Activated CD8-positive, alpha-beta memory T cell treated with anti-CD3 and anti-CD28 coated beads for 4 hours (primary cell): ENCODE data around the gene MEDAG.

Experiments used
- DNase-seq, 2 donors: peaks; one replicate each; pipeline ENCODE4 v3.0.0-alpha.2; 2020; ENCODE audit warnings: low read depth in 2 of 2

Gene MEDAG

DNA sequence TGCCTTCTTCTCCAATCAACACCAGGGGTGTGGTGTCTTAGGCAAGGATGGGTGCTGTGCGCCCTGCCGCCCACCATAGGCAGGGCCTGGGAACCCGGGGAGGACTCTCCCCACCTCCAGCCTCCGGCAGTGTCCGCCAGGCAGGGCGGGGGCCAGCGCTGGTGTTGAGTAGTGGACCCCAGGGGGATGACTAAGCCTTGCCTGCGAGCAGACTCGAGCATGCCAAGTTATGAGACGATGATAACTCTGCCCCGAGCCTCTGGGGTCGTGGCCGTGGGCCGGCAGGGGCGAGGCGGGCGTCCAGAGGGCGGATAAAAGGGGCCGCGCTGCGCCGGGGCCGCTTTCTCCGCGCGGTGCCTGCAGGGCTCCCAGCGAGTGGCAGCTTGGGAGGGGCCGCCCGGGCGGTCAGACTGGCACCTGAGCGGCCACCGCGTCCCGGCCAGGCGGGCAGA lies at the start of gene MEDAG:
Gene MEDAG, plus strand, starts transcription at position 340 of the 452 bp plus-strand sequence. CDS start 245 bp downstream, outside the sequence.
- no peak for DNase-seq

DNA sequence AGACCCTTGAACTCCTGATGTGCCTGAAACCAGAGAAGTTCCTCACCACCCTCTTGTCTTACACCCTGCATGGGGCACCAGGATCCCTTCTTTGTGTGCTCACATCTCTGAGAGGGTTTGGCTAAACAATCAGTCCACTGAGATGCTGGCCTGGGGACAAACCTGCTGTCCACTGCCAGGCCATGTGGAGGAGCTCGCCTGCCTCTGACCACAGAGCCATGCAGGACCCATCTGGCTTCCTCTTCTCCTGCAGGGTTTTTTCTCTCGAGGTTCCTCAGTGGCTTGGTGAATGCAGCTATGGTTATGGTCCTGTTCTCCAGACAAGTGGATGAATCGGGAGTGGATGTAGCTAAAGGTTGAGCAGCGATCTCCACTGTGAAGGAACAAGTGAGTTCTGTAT lies 49.1 kb upstream of the MEDAG start:
- no peak for DNase-seq

DNA sequence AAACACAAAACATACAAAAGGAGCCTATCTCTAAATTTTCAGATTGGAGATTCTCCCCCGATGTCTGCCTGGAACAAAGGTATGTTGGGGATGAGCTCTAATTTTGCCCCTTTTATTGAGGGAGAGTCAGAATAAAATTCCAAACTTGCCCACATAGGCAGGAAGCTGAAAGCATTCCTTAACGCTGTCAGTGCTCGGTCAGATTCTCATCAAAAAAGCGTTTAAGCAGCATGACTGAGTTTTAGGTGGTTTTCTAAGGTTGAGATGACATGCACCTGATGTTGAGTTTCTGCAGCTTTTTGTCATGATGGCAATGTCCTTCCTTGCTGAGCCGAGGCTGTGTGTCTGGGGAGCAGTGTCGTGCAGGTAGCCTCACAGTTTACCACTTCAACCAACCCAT lies 48.4 kb upstream of the MEDAG start:
- no peak for DNase-seq

DNA sequence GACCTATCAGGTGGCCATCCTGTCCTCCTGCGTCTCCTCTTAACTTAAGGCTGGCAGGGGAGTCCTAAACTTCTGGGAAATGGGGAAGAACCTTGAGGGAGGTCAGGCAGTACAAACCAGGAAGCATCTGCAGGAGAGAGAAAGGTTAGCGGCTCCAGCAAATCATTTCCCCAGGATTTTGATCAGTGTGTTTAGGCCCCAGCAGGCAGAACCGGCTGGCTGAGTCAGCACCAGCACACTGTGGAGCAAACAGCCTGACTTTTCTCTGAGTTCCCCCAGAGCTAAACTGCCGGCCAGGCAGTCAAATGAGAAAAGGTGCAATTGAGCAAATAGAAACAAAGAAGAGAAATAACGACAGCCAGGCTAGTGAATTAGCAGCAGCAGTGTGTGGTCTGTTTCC lies 46.7 kb upstream of the MEDAG start:
- DNase-seq: no peak

DNA sequence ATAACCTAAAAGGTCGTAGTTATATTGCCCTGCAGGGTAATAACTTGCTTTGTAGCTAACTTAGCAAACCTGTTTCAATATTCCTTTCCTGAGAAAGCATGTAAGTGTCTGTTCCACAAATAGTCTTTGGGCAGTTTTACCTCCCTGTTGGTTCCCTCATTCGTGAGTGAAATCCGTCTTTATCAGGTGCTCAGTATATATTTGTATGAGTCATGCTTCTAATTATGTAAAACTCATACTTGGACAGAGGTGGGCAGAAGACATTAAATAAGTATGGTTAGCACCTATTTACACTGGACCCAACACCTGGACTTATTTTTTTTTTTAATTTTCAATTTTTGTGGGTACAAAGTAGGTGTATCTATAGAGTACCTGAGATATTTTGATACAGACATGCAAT lies 44.9 kb upstream of the MEDAG start:
- DNase-seq: no peak

DNA sequence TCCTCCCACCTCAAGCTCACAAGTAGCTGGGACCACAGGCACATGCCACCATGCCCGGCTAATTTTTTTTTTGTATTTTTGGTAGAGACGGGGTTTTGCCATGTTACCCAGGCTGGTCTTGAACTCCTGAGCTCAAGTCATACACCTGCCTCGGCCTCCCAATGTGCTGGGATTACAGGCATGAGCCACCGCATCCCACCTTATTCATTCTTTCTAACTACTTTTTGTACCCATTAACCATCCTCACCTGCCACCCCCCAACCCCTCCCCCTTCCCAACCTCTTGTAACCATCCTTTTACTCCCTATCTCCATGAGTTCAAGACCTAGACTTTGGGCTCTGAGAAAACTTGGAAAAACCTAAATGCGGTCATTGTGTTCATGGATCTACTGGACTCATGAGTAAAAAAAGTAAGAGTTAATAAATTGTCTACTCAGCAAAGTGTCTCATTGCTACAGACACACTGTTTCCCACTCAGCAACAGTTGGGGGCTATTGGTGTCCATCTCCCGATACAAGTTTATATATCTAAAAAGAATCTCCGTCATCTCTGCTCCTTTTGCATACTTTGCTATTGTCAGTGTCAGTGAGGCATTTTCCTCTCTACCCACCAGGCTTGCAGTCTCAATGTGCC lies 44.1 kb upstream of the MEDAG start:
- DNase-seq: no peak

DNA sequence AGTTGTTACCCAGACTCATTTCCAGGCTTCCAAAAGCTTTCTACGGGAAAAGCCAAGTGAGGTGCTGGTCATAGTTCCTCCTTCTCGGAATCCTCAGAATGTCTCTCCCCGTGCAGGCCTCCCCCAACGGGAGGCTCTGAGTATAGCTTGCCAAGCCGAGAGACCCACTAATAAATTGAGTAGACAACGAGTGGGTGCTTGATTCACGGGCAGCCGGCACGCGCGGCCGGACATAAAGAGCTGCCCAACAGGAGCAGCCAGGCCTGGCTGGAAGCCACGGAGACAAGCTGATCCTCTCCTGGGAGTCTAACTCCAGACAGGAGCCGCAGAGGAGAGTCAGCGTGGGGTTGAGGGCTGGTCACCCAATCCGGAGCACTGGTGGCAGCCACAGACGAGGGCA lies 43.4 kb upstream of the MEDAG start:
- DNase-seq: no peak

DNA sequence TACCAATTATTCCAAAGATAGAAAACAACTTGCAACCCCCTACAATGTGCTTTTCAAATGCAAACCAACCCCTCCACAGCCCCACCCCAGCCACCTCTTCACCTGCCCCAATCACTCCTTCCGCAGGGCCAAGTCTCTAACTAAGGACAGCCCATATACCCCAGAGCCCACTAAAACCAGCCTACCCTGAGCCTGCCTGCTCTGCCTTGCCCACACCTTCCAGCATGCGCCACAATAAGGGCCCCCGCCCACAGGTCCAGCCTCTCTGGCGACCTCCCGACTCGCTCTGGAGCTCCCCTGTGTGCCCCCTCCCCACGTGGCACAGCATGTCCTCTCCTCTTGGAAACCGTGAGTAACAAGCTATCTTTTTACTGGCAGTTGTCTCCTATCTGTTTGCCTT lies 42.8 kb upstream of the MEDAG start:
- DNase-seq: no peak

DNA sequence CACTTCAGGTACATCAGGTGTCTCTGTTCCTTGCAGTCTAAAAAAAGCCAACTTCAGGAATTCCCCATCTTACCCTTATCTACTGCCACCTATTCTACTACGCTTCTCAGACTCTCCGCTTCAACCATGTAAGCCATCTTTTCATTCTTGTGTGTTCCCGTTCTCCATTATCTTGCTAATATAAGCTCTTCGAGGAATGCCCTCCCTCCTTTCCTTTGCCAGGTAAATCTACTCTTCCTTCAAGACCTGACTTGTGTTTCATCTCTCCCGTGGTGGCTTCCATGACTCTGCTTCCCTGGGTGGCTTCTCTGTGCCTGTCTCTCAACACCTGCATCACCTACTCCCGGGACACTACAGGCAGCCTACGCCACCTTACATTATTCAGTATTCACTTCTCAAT lies 42.3 kb upstream of the MEDAG start:
- no peak for DNase-seq

DNA sequence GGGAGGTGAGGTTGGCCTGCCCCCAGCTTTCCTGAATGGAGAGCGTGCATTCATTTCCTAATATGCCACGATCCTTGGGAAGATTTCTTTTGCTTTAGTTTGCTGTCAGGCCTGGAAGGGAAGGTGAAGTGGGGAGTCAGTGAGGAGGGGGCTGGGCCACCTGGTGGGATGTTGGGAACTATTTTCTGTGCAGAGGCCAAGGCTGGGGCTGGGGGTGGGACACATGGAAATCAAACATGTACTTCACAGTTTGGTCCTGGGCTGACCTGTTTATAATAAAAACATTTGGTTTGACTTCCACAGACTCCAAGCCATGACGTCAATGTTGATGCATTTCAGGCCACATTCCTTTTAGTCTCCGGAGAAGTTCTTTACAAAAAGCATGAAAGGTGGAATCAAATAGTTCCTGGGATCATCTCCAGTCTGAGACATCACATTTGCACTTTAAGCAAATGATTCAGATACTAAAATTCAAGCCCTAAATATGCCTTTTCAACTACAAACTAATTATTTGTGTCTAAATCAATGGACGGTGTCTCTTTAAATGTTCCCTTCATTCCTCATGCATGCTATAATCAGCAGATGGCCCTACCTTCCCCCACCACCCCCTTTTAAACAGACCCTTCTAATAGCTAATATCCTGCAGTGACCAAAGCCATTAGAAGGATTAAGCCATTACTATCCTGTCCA lies 41.5 kb upstream of the MEDAG start:
- DNase-seq: no peak

DNA sequence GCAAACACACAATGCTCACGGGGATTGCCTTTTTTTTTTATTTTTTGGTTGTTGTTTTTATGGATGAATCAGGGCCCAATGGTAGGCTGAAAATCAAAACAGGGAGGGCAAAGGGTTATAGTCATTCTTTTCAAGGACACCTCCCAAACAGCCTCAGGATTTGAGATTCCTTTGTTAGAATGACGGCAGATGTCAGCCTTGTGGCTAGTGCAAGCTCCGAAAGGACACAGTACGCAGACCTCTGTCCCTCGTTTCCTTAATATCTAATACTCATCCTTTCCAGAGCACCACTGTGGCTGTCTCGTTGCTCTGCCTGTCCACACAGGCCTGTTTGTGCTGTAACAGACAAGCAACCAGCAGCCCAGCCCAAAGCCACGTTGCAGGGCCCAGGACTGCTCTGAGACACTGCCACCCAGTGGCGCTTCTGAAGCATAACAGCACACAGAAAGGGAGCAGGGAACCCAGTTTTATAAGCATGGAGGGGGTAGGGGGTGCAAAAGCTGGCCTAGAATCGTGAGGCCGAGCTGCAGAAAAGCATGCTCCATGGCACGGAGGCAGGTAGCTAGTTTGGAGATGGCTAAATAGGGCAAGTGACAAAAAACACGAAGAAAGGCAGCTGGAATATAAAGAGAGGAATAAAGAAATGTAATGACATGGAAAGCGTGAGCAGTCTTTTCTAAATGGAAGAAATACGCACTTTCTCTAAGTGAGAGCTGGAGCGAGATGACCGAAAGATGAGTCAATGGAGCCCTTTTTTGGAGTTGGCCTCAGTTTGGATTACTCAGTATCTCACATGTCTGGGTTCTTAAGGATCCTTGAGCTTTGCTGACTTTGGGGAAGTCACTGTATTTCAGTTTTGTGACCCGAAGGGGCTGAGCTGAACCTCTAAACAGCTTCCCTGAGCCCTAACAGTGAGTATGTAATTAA lies 40.7 kb upstream of the MEDAG start:
- peak in 1 of 2 donors; percentile 25 for DNase-seq

DNA sequence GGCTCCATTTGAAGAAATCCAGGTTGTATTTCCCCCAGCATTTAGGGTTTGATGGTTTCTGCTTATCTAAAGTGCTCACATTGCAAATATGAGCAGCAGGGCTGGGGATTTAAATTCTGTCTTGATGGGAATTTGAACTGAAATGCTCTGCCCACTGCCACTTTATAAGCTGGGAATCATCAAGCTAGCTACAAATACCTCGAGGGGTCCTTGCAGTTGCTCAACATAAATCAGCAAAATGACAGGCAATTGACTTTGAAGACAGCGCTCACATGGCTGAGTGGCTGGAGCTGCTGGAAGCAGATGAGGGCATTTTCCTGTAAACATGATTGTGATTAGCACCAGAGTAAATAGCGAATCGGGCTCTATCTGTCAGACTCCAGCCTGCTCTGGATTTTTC lies 39.4 kb upstream of the MEDAG start:
- no peak for DNase-seq

DNA sequence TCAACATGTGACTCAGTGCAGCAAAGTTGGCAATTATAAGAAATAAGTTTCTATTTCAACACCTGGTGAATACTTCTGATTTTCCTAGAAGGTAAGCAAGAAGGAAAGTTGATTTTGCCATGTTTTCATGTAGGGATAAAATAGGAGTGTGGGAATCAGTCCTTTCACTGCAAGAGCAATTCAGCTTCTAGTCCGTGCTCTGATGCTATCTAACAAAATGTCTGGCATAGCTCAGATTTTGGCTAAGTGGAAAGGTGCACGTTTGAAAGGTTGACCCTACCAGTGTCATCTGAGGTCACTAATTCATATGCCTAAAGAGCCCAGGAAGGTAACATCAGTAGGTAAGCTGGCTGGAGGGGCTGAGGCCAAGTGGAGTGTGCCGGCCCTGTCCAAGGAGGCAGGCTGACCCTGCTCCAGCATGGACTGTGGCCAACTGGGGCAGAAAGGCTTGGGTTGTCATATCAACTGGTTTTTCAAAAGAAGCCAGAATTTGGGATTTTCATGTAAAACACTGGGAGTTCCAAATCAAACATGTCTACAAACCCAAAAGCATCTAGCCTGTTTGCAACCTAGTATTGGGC lies 38.9 kb upstream of the MEDAG start:
- DNase-seq: no peak

DNA sequence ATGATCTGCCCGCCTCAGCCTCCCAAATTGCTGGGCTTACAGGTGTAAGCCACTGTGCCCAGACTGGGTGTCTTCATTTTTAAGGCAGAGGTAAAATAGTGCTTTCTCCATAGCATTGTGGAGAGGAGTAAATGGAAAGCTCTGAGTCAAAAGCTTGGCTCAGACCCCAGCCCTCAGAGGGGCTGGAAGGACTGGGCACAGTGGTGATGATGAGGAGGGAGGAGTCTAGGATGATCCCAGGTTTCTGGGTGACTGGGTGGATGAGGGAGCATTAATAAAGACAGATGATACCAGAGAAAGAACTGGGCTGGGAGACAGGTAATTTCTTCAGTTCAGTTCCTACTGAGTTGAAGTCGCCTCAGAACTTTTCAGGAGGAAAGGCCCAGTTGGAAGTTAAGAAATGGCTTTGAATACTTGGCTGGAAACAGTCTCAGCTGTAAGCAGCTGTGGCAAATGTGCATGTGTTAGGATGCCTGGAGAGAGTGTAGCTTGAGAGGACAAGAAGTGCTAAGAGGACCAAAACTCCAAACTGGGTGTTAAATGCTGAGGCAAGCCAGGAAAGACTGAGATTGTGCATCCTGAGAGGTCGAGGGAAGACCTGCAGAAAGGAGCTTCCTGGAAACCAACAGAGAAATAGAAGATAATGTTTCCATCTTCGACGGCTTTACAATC lies 37.1 kb upstream of the MEDAG start:
- DNase-seq: no peak

DNA sequence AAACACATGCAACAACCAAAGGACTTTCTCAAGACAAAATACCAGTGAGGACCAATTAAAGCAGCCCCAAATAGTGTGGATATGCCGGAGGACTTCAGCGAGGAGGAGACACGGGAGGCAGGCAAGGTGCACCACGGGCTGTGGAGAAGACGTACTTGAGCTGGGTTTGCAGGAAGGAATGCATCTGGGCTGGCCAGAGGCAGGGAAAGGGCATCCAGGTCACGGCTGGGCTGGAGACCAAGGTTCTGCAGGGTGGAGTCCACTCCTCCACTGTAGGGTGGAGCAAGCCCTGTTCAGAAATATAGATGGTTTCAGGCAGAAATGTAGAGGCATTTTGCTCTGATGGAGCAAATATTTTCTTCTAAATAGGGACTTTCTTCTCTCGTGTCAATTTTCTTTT lies 36.6 kb upstream of the MEDAG start:
- no peak for DNase-seq

DNA sequence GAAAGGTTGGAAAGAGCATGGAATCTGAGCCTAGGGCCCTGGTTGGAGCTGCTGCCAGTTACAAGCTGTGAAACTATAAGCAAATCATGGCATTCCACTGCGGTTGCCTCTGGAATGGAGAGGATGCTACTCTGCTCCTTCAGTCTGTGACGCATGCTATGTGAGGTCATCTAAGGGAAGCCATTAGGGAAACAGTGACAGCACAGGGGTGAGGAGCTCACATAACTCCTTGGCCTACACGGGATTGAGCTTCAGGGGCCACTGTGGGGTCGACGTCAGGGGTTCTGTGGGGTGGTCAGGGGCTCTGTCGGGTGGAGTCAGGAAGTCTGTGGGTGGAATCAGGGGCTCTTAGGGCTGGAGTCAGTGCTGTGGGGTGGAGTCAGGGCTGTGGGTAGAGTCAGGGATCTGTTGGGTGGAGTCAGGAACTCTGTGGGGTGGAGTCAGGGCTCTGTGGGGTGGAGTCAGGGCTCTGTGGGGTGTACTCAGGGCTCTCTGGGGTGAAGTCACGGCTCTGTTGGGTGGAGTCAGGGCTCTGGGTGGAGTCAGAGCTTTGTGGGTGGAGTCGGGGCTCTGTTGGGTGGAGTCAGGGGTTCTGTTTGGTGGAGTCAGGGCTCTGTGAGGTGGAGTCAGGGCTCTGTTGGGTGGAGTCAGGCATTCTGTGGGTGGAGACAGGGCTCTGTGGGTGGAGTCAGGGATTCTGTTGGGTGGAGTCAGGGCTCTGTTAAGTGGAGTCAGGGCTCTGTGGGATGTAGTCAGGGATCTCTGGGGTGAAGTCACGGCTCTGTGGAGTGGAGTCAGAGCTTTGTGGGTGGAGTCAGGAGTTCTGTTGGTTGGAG lies 35.8 kb upstream of the MEDAG start:
- no peak for DNase-seq

DNA sequence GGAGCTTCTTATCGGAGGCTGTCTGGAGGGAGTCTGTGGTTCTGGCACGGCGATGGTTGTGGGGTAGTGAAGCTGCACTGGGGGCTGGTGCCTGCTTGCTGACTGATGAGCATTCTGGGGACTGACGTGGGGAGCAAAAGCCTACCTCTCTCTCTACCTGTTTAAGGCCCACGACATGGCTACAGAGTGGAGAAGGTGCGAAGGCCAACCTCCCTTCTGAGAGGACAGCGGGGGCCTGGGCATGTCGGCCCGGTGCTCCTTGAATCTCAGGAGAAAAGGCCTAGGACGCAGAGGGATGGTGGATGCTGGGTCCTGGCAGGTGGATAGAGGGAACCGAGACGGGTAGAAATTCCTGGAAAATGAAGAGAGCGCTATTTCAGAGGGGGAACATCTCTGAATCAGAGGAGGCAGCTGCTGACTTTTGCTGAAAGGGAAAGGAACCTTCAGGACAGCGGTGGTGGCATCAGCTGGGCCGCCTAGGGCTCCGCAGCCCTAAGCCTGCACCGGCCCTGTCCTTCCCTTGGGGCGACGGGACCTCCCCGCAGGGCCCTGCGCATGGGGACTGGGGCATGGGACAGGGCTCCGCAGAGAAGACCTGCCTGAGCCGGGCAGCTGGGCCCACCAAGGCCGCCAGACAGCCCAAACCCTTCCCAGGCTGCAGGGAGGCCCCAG lies 35.0 kb upstream of the MEDAG start:
- no peak for DNase-seq

DNA sequence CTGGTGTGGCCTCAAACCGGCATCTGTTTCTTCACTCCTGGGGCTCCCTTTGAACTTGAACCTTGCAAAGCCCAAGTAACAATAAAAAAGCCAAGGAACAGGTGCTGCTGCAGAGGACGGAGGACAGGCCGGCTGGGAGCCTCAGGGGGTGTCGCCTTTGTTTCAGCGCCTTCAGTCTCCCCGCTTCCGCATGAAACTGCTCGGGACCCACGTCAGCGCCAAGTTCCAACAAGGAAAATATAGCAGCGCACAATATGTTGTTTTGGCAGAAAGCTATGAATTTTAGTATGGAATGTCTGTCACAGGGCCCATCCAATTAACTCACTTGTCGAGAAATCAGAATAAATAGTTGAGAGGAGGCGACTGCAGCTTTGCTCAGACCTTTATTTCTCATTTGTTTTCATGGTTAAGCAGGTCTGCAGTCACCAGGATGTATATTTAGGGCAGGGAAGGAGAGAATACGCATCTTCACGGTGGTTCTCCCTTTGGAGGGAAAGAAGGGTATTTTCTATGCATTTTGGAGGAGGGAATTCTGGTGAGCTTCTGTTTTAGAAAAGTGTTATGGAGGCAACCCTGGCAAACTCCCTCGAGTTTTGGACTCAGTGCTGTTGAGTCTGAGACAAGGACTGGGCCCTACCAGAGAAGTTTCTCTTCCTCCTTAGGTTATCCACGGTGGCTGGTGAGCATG lies 34.3 kb upstream of the MEDAG start:
- no peak for DNase-seq

DNA sequence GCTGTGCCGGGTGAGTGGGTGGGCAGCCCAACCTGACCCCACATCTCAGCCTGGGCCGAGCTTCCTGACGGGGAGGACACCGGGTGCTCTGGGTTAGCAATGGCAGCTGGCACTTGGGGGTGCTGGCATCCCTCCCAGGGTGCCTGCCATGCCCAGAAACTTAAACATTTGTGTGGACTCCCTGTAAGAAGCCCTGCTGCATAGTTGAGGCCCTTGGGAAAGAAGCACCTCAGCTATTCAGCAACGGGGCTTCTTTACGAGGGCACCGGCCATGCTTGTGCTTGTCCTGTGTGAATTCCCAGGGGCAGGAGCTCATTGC lies 33.8 kb upstream of the MEDAG start:
- no peak for DNase-seq
